Activated CD4-positive, alpha-beta T cell treated with anti-CD3 and anti-CD28 coated beads, Interleukin-2, amount 50 U/mL, for 16 hours (primary cell): ENCODE measurements around the gene KCNA2.
A peak's percentile ranks its signal among the peaks of the same experiment; 100 is the strongest.

Experiments used
- DNase-seq: peaks from one replicate; pipeline ENCODE4 v3.0.0-alpha.2; 2020

The KCNA2 gene

DNA sequence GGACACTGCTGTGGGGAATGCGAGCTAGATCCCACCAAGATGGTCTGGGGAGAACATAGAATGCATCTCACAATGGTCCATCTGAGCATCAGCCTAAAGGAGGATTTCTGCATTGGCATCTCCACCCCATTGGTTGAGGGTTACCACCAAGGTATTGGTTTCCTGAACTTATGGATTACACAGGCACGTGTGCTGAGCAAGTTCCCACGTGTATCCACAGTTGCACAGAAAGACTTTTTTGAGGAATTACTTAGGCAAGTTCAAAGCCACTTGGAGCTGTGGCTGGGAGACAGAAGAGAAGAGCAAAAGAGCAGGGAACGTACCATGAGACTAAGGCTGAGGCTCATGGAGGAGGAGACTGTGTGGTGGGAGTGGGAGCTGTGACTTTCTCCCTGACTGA is 43.1 kb downstream of the KCNA2 start:
- DNase-seq = no peak

DNA sequence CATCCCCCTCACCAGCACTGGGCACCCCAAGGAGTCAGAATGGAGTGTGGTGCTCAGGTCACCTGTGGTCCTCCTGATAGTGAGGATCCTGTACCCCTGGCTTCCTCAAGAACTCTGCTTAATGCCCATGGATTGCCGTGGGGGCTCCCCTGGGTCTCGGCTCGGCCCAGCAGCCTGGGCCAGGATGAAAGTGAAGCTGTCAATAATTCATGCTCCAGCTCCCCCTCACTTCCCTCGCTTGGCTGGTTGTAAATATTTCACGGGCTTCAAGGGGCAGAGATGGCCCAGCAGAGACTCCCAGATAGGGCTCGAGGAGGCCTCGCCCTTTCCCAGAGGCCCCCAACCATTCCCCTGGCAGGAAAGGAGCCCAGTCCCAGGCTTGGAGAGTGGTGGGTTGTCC is 44.6 kb downstream of the KCNA2 start:
- no peak for DNase-seq

DNA sequence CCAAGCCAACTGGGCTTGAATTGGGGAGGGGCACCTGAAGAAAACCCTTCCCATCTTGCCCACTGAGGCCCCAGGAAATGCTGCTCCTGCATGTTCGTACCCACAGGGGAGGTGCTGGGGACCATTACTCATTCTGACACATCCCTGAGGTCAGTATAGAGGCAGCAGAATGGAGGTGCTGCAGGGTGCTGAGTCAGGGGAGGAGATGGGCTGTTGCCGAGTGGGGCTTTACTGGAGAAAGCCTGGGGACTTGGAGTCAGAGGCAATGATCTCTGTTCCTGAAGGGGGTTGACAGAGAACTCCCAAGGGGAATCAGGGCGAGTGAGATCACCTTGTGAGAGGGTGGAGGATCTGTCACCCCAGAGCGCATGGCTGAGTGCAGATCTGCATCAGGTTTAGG is 47.0 kb downstream of the KCNA2 start:
- peak; percentile 35 for DNase-seq

GRCh38 chr1:110557481-110557880 is 48.7 kb downstream of the KCNA2 start:
- no peak for DNase-seq

DNA sequence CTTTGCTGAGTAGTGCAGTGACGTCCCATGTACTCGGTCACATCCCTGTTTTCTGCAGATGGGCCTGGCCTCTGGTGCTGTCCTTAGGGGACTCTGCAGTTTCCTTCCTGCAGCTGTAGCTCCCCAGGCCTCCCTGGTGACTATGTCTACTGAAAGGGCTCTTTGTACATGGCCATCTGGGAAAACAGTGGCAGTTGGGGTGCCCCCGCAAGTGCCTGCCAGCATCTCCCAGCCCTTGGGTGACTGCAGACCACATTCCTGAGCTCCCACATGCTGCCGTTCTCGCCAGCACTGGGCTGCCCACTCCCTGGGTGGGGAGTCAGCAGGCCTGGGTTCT is 49.7 kb downstream of the KCNA2 start:
- DNase-seq = no peak

- DNase-seq = no peak
Observed at GRCh38 chr1:110555807-110556470, 50.2 kb downstream of the KCNA2 start.

GRCh38 chr1:110554871-110555801 is 51.0 kb downstream of the KCNA2 start:
- peak; percentile 42 for DNase-seq

- no peak for DNase-seq
Observed at GRCh38 chr1:110551278-110551809, 54.8 kb downstream of the KCNA2 start.

DNA sequence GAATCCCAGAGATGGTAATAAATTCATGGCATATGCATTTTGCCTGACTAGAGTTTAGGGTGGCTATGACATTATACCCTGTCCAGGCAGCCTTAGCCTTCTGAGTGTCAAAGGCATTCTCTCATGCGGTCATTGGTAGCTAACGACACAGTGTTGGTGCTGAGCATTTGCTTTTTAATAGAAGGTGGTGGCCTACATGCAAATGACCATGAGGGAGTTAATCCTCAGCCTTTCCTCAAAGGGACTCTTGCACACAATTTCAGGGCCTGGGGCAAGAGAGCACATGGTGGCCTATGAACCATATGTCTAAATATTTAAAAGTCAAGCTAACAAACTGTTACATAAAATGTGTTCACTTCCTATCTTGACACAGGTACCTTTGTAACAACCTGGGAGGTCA is 56.3 kb downstream of the KCNA2 start:
- DNase-seq = no peak

DNA sequence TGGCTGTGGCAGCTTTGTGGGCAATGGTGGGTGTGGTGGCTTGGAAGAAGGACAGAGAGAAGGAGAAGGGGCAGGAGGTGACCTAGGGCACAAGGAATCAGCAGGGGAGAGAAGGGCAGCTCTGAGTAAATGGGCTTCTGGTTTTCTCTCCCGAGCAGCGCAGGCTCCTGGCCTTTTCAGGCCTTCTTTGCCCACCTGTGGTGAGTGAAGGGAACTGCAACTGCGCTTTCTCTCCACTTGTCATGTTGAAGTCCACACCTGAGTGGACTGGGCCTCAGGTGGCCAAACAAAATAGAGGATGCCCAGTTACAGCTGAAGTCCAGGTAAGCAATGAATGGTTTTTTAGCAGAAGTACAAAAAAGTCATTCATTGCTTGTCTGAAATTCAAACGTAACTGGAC is 57.8 kb downstream of the KCNA2 start:
- DNase-seq = peak; percentile 10

DNA sequence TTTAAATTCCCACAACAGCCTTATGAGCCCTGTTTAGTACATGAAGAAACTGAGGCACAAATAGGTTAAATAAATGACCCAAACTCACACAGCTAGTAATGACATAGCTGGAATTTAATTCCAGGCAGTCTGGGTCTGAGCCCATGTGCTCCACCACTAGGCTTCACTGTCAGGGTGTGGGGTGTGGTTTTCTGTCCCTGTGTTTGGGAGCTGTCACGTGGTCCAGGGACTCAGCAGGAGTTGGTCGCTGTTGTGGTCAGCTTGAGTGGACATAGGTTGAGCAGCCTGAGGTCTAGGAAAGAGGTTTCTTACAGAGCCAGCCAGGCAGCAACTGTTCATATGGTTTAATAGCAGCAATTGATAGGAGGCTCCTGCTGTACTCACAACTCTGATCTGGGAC is 59.1 kb downstream of the KCNA2 start:
- DNase-seq = no peak

- DNase-seq = no peak
Observed at GRCh38 chr1:110545492-110545891, 60.7 kb downstream of the KCNA2 start.

DNA sequence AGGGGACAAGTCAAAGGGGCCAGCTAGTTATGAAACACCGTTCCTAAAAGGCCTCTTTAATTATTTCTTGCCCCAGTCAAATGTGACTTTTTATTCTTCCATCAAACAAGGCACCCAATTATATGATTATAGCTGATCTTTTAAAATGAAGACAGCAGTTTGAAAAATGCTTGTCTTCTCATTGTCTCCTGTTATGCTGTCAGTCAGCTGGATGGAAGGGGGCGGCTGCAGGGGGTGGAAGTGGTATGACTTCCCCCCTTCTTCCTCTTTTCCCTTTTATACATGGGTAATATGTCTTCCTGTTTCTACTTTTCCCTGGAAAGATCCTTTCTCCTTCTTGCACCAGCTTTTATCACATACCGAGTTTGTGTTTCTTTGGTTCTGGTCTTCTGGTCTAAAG is 61.4 kb downstream of the KCNA2 start:
- DNase-seq = no peak
